ENCODE results near the gene KCTD3. TPM values are rescaled to one million over a fixed set of nuclear protein-coding genes. Genes with fewer than 3 reads are reported as not detected.
A peak's percentile ranks its signal among the peaks of the same experiment; 100 is the strongest.

KCTD3 gene
- total RNA-seq: 1 to 10 TPM in 1 of 2 donors, under 1 TPM in 1; 0.74 to 2.5 TPM

DNA sequence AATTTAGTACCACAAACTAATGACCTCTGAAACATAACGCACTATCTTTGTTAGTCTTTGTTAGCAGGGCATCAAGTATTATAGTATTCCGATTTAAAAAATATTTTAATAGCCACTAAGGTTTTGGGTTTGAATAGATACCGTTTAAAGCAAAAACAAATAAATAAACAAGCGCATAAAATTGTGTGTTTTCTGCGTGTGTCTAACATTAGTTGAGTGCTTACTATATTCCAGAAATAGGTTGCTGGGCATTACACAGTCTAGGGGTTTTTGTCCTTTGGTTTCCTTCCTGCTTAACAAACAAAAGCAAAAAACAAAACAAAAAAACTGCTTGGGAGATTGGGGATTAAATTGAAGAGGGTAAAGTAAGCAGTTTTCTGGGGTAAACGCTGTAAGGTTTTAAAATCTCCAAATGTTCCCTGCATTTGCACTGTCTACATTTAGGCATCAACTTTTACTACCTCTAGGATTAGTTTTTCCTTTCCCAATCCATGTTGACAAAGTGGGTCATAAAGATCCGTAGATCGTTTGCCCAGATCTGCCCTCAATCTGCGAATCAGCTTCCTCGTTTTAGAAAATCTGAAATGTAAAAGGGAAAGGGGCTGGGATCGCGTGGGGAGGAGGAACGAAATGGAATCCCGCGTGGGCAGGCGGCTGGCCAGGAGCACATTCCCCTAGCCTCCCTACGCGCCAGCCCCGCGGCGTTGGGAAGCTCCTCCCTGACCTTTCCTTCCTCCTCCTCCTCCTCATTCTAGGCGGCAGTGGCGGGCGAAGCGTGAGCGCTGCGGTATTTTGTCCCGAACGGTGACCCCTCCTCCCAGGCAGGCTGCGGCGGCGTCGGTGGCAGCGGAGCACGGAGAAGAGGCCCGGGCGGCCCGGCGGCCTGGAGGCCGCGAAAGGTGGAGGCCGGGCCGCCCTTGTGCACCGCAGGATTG lies at the start of gene KCTD3:
TSS of gene KCTD3 (plus strand) at position 749 of the 935 bp plus-strand sequence. CDS start 382 bp downstream, outside the sequence.
- peaks cover 10% of the 10 kb centered on the region for H3K4me1 Mint-ChIP-seq
- H3K9me3 Mint-ChIP-seq: peaks cover under 1% of the 10 kb centered on the region
- no peaks in the 10 kb centered on the region for H3K36me3 Mint-ChIP-seq (ENCODE audit: low read depth)
- peak within 1 kb of the TSS; percentile 80 for H3K4me3 Mint-ChIP-seq
- peaks cover 20% of the 10 kb centered on the region for H3K27me3 Mint-ChIP-seq
- ATAC-seq (replicated peaks): peak; percentile 57
- peak within 1 kb of the TSS; percentile 62 for H3K27ac Mint-ChIP-seq

DNA sequence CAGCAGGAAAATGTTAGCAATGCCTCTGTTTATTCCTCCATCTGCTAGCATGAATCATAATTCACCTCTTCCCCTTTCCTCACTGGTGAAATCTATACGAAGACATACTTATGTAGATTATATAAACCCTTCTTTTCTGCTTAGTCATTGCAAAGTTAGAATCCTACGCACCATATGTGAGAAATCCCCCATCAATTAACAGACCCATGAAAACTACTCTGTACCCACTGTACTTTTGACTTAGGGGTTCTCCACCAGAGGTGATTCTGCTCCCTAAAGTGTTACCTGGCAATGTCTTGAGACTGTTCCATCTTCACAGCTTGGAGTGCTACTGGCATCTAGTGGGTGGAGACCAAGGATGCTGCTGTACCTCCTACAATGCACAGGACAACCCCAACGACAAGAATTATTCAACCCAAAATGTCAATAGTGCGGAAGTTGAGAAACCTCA lies 49.6 kb upstream of the KCTD3 start:
- Mint-ChIP-seq H3K27me3 (no peaks in the 10 kb centered on the region), H3K27ac (no peak overlapping the region), H3K9me3 (no peaks in the 10 kb centered on the region), H3K4me1 (no peaks in the 10 kb centered on the region), H3K36me3 (ENCODE audit: low read depth) (no peaks in the 10 kb centered on the region), H3K4me3 (no peak overlapping the region)
- ATAC-seq (replicated peaks): no peak

DNA sequence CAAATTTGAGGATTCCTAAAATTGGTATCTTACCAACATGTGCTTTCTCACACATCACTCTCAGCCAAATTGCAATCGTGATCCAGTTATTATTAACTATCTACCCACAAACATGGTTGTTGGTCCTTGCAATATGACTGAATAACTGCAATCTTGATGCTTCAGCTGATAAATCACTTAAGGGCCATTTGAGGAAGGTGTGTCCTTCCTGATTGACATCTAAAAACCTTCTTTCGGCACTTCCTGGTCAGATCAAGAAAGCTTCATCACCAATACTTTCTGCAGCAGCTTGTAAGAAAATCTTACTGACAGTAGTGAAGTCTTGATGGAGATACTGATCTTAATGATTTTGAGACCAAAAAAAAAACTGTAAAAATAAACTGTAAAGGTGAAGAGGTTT lies 48.5 kb upstream of the KCTD3 start:
- Mint-ChIP-seq H3K27me3 (no peaks in the 10 kb centered on the region), H3K4me1 (no peaks in the 10 kb centered on the region)
- ATAC-seq (replicated peaks): no peak

DNA sequence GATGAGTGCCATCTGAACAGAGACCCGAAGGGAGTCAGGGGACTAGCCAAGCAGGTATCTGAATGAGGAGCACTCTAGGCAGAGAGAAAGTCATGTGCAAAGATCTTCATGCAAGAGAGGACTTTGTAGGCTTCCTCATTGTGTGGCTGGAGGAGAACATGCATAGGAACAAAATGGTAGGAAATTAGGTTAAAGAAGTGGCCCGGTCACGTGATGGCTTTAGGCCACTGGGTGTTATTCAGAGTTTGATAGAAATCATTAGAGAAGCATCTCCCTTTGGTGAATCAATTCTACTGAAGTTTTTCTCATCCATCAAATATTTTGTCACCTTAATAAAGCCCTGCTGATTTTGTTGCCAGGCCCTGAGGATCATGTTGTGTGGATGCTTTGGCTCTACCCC lies 45.8 kb upstream of the KCTD3 start:
- ATAC-seq (replicated peaks): no peak
- Mint-ChIP-seq H3K36me3 (ENCODE audit: low read depth) (no peaks in the 10 kb centered on the region), H3K27me3 (no peaks in the 10 kb centered on the region), H3K4me3 (no peak overlapping the region), H3K27ac (no peak overlapping the region), H3K4me1 (no peaks in the 10 kb centered on the region), H3K9me3 (no peaks in the 10 kb centered on the region)

More for the DNA sequence above, 48.5 kb upstream of the KCTD3 start:
- Mint-ChIP-seq H3K4me3 (no peak overlapping the region), H3K27ac (no peak overlapping the region), H3K36me3 (ENCODE audit: low read depth) (no peaks in the 10 kb centered on the region), H3K9me3 (no peaks in the 10 kb centered on the region)

DNA sequence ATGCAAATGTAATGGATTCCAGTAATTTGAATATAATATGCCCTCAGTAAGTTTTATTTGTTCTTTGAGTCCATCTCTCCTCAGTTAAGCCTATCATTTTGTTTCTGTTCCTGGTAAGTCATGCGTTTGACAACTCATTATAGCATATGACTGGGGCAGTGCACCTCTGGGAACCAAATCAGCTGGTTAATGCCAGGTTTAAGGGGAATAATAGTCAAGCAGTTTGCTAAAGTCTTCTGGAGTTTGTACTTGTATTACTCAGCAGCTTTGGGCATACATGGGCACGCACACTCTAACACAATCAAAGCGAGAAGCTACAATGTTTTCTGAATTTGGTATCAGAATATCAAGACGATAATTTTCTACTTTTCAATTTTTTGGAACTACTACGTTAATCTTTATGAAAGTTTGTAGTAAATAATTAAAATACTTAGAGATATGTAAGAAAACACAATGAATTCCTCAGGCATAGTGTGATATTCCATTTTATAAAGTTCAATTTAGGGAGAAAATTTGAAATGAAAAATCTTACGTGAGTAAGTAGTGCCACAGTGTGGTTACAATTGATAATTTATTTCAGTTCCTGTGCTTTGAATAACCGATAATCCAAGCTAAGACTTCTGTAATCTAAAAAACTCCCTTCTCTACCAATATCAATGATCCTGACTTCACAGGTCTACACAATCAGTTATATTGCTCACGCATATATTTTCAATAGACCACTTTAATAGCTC lies 43.8 kb upstream of the KCTD3 start:
- ATAC-seq (replicated peaks): no peak
- H3K4me1 Mint-ChIP-seq: no peaks in the 10 kb centered on the region
- H3K27ac Mint-ChIP-seq: no peak overlapping the region
- H3K9me3 Mint-ChIP-seq: no peaks in the 10 kb centered on the region
- no peak overlapping the region for H3K4me3 Mint-ChIP-seq
- no peaks in the 10 kb centered on the region for H3K36me3 Mint-ChIP-seq (ENCODE audit: low read depth)
- peaks cover under 1% of the 10 kb centered on the region for H3K27me3 Mint-ChIP-seq

DNA sequence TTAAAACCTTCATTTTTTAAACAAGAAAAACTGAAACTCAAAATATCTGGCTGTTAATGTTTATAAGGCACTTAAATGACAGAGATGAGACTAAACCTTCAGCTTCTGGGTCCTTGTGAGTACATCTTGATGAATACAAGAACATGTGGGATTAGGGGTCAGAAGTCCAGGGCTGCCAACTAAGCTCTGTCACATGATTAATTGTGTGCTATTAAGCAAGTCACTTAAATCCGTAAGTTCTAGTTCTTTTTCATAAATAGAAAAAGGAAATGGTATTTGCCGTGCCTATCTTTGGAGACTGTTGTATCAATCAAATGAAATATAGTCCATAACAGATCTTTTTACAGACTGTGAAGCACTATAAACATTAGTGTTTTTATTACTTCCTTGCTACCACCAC lies 43.2 kb upstream of the KCTD3 start:
- ATAC-seq (replicated peaks): no peak
- Mint-ChIP-seq H3K4me1 (no peaks in the 10 kb centered on the region), H3K27ac (no peak overlapping the region), H3K36me3 (ENCODE audit: low read depth) (no peaks in the 10 kb centered on the region), H3K27me3 (peaks cover 5% of the 10 kb centered on the region), H3K4me3 (no peak overlapping the region), H3K9me3 (no peaks in the 10 kb centered on the region)

DNA sequence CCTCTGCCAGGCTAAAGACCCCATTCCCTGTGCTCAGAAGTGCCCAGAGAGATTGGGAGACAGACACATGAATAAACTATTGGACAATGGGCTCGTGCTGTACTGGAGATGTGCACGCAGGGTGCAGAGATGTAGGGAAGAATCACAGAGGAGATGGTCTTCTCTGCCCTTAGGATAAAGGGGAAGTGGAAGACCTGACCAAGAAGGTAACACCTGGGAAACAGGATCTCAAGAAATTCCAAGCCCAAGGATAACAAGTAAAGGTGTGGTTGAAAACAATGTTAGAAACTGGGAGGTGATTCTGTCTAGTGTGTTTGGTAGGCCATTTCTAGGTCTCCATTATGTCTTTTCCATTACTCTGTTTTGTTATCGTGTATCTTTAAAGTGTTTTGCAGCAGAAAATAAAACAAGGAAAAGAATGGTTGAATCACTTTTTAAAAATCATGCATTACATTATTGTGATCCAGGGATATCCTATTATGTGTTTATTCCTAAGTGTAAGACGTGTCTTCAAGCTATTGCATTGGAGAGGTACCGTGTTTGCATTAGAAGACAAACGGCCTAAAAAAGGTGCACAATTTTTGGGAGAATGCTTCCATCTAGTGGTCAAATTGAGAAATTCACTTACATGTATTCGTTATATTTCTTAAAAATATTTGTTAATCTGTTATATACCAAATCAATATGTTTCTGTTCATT lies 40.8 kb upstream of the KCTD3 start:
- H3K27me3 Mint-ChIP-seq: peaks cover 11% of the 10 kb centered on the region
- no peak overlapping the region for H3K4me3 Mint-ChIP-seq
- no peak for ATAC-seq (replicated peaks)
- no peak overlapping the region for H3K27ac Mint-ChIP-seq
- H3K4me1 Mint-ChIP-seq: no peaks in the 10 kb centered on the region
- no peaks in the 10 kb centered on the region for H3K9me3 Mint-ChIP-seq
- no peaks in the 10 kb centered on the region for H3K36me3 Mint-ChIP-seq (ENCODE audit: low read depth)

DNA sequence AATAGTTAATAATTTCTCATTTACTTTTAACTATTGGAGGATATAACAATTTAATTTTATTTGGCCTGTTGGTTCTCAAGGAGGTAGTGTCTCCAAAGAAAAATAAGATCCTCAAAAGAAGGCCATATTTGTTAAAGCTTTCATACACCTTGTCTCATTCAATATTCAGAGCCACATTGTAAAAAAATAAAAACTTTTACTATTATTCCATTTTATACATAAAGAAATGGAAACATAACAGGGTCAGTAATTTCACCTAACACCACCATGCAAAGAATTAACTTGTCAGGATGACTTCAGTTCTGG lies 40.3 kb upstream of the KCTD3 start:
- H3K9me3 Mint-ChIP-seq: no peaks in the 10 kb centered on the region
- peaks cover 11% of the 10 kb centered on the region for H3K27me3 Mint-ChIP-seq
- H3K4me3 Mint-ChIP-seq: no peak overlapping the region
- H3K4me1 Mint-ChIP-seq: no peaks in the 10 kb centered on the region
- ATAC-seq (replicated peaks): no peak
- H3K27ac Mint-ChIP-seq: no peak overlapping the region
- no peaks in the 10 kb centered on the region for H3K36me3 Mint-ChIP-seq (ENCODE audit: low read depth)

DNA sequence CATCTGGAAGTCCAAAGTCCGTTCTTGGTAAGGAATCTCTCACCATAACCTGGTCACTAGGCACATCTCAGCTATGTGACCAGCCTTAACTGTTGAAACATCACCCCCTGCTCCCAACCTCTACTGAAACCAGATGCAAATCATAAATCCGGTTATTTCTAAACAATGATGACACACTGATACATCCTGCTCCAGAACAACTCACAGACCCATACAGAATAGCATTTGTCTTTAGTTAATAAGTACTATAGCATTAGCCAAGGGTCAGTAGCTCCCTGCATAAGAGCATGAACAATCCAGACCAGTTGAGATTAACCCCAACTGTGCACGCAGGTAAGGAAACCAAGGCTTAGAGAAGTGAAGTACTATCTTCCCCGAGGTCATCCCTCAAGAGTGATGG lies 38.0 kb upstream of the KCTD3 start:
- no peaks in the 10 kb centered on the region for H3K36me3 Mint-ChIP-seq (ENCODE audit: low read depth)
- no peaks in the 10 kb centered on the region for H3K4me1 Mint-ChIP-seq
- H3K27me3 Mint-ChIP-seq: peaks cover 16% of the 10 kb centered on the region
- no peaks in the 10 kb centered on the region for H3K9me3 Mint-ChIP-seq
- no peak for ATAC-seq (replicated peaks)
- no peak overlapping the region for H3K27ac Mint-ChIP-seq
- no peak overlapping the region for H3K4me3 Mint-ChIP-seq

DNA sequence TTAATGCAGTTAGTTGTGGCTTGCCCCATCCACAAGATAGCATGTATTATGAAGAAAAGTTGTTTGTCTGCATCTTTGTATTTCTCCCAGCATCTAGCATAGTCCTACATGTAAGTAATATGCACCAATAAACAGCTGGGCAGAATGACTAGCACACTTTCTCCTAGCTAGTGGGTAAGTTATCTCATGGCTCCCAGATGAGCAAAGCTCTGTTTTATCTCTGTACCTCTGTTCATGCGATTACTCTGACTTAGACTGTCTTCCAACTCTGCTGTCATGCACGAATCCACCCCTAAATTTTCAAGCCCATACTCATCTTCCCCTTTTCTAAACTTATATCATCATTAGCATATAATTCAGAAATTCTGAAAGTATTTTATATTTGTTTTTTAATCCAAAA lies 37.5 kb upstream of the KCTD3 start:
- H3K27me3 Mint-ChIP-seq: peaks cover 16% of the 10 kb centered on the region
- no peak overlapping the region for H3K4me3 Mint-ChIP-seq
- H3K9me3 Mint-ChIP-seq: no peaks in the 10 kb centered on the region
- no peaks in the 10 kb centered on the region for H3K4me1 Mint-ChIP-seq
- no peak for ATAC-seq (replicated peaks)
- H3K36me3 Mint-ChIP-seq (ENCODE audit: low read depth): no peaks in the 10 kb centered on the region
- no peak overlapping the region for H3K27ac Mint-ChIP-seq

DNA sequence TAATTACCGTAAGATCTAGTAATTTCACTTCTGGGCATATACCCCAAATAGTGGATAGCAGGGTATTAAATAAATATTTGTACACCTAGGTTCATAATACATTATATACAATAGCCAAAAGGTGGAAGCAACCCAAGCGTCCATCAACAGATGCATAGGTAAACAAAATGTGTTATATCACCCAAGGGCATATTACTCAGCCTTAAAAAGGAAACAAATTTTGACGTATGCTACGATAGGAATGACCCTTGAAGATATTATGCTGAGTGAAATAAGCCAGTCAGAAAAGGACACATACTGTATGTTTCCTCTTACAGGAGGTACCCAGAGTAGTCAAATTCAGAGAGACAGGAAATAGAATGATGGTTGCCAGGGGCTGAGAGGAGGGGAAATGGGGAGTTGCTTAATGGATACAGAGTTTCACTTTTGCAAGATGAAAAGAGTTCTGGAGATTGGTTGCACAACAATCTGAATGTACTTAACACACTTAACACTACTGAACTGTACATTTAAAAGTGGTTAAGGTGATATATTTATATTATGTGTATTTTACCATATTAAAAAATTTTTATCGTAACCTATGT lies 36.6 kb upstream of the KCTD3 start:
- peaks cover 16% of the 10 kb centered on the region for H3K27me3 Mint-ChIP-seq
- H3K4me1 Mint-ChIP-seq: no peaks in the 10 kb centered on the region
- no peaks in the 10 kb centered on the region for H3K36me3 Mint-ChIP-seq (ENCODE audit: low read depth)
- no peak for ATAC-seq (replicated peaks)
- no peak overlapping the region for H3K27ac Mint-ChIP-seq
- H3K9me3 Mint-ChIP-seq: no peaks in the 10 kb centered on the region
- H3K4me3 Mint-ChIP-seq: no peak overlapping the region

DNA sequence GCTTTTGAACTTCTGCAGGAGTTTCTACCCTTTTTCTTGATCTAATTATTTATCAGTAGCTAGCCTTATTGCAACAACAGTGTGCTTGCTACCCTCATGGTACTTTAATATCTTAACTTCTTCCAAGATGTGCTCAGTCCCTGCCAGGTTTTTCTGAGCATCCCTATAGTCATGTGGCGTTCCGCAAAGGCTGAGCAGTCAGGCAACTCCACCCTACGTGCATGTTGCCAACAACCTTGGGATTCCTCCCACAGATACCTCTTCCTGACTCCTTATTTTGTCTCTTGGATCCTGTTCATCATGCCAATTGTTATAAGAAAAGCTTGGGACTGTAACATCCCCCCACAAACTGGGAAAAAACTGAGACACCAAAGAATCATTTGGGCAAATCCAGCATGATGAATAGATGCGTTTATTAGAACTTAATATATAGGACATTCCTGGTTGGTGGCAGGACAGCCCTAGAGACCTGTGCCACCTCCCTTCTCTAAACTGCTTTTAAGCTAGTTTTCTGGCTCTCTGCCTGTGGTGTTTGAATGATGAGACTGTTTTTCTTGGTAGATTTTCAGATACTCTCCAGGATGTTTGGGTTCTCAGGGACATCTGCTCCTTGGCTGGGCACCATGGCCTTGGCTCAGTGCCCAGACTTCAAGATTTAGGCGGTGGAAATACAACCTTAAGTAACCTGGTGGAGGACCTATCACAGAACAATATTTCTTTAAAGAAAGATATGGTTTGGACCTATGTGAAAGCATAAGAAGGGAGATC lies 27.1 kb upstream of the KCTD3 start:
- H3K27ac Mint-ChIP-seq: no peak overlapping the region
- H3K9me3 Mint-ChIP-seq: peaks cover 5% of the 10 kb centered on the region
- H3K4me3 Mint-ChIP-seq: no peak overlapping the region
- no peaks in the 10 kb centered on the region for H3K27me3 Mint-ChIP-seq
- no peaks in the 10 kb centered on the region for H3K36me3 Mint-ChIP-seq (ENCODE audit: low read depth)
- ATAC-seq (replicated peaks): no peak
- H3K4me1 Mint-ChIP-seq: no peaks in the 10 kb centered on the region

DNA sequence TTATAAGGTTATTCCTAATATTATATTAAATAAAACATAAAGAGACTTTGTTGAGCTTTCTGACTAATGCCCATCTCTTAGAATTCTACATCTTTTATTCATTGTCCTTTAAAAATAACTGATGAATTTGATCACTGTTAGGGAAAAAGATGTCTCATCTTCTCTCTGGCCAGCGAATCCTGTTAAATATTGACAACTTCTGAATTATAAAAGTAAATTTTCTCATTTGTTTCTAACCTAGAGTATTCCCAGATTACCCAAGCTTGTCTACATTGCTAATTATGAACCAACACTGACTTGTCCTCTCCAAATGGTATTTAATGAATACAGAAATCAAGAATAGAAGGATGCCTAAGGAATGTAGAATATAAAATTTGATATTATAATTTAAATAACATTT lies 24.8 kb upstream of the KCTD3 start:
- Mint-ChIP-seq H3K36me3 (ENCODE audit: low read depth) (no peaks in the 10 kb centered on the region), H3K27ac (no peak overlapping the region)

DNA sequence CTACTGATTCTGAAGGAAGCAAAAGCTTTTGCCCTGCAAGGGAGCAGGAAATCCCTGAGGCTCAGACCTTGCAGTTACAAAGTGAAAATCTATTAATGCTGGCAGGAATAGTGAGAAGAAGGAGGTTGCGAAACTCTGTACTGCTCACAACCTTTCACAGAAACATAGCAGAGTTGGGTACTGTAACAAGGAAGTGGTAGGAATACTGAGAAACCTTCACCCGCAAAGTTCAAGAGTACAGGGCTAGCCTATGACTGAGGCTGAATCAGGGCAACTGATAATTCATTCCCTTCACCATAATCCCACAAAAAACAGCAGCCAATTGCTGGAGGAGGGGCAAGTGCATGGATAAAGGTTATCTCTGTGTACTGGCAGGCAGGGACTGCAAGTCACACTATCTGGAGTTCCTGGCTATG lies 23.9 kb upstream of the KCTD3 start:
- Mint-ChIP-seq H3K27me3 (no peaks in the 10 kb centered on the region), H3K4me1 (no peaks in the 10 kb centered on the region), H3K36me3 (ENCODE audit: low read depth) (no peaks in the 10 kb centered on the region), H3K4me3 (no peak overlapping the region), H3K9me3 (peaks cover 5% of the 10 kb centered on the region), H3K27ac (no peak overlapping the region)
- peak; percentile 87 for ATAC-seq (replicated peaks)

More for the DNA sequence above, 24.8 kb upstream of the KCTD3 start:
- no peaks in the 10 kb centered on the region for H3K27me3 Mint-ChIP-seq
- H3K9me3 Mint-ChIP-seq: peaks cover 5% of the 10 kb centered on the region
- no peaks in the 10 kb centered on the region for H3K4me1 Mint-ChIP-seq
- ATAC-seq (replicated peaks): no peak
- no peak overlapping the region for H3K4me3 Mint-ChIP-seq
